ENCODE data around the gene MTF1.

Gene MTF1

DNA sequence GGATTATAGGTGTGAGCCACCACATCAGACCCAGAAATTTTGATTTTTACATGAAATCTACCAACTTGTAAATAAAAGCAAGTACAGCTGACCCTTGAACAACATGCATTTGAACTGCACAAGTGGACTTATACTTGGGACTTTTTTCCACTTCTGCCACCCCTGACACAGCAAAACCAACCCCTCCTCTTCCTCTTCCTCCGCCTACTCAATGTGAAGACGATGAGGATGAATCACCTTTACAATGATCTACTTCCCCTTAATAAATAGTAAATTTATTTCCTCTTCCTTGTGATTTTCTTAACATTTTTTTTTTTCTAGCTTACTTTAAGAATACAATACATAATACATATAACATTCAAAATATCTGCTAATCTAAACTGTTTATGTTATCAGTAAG lies 33.9 kb downstream of the MTF1 start:
- no peak for DNase-seq

DNA sequence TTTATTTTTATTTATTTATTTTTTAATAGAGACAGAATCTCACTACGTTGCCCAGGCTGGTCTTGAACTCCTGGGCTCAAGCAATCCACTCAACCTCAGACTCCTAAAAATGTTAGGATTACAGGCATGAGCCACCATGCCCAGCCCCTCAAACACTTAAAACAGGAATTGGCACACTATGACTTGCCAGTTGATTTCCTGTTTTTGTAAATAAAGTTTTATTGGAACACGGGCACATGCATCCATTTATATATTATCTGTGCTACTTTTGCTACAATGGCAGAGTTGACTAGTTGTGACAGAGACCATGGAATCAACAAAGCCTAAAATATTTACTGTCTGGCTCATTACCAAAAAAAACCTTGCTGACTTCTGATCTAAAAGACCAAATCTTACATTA lies 35.4 kb downstream of the MTF1 start:
- DNase-seq: no peak

DNA sequence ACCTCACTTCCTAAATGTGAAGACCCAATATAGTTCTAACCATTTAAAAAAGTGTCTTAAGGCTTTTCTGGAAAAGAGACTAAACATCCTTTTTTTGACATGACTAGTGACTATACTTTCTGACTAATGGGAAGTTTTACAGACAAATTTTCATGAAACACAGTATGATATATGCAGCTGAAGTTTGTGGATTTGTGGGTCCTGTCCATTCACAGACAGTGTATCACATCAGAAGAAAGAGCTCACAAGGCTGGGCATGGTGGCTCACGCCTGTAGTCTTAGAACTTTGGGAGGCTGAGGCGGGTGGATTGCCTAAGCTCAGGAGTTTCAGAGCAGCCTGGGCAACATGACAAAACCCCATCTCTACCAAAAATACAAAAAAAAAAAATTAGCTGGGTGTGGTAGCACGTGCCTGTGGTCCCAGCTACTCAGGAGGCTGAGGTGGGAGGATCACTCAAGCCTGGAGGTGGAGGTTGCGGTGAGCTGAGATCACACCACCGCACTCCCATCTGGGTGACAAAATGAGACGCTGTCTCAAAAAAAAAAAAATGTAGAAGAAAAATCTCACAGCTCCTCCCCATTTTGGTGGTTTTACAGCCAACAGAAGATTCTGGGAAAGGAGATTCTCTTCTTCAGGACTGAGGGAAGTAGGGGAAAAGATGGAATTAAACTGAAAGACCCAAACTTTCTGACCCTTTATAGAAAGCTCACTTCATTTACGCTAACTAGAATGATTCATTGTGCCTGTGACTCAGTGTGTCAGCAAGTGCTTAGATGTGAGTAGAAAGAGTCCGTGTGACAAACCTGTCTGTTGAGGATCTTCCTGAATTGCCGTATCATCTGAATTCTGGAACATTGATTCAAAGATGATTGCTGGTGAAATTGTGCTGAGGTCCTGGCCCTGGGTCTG lies 36.2 kb downstream of the MTF1 start:
- DNase-seq: no peak

DNA sequence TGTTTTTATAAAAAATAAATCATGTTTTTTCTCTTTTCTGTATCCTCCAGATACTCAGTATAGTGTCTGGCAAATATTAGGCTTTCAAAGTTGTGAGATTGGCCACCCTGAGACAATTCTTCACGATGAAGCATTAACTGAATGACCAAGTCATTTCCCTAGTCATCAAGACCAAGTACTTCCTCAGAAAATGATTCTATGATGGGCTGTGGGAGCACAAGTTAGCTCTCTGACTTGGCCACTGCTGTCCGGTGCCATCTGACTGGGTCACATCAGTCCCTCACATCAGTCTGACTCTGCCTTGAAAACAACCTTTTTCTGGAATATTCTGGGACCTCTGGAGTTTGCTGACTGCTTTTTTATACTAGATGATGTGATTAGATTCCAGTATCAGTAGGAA lies 37.9 kb downstream of the MTF1 start:
- DNase-seq: no peak

DNA sequence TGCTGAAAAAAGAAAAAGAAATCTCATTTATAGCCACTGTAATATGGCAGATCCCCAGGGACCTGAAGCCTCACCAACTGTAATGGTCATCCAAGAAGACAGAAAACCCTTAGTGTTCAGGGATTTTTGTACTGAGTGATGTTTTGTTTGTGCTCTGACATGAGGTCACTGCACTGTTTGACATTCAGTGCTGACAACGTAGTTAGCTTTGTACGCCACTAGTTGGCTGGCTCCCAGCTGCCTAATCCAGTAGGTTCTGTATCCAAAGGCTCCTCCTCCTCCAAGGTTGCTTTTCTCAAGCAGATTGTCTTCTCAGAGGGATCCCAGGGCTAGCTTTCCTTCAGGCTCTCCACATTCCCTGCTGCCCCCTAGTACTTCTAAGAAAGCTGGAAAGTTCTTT lies 41.9 kb downstream of the MTF1 start:
- no peak for DNase-seq

DNA sequence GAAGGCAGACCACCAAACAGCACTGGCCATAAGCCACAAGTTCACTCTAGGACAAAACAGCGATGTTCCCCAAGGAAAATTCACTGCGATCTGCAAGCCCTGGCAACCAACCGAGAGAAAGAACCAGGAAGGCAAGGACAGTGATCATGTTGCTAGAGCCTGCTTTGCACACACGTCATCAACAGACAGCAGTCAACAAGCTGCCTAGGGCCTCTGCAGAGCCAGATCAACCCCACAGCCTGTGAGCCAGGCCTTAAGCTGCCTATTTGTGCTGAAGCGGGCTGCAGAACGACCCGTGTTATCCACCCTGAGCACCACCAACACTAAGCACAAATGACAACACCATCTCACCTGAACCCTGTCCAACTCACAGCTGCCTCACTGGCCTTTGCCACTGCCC lies 45.1 kb downstream of the MTF1 start:
- DNase-seq: no peak

DNA sequence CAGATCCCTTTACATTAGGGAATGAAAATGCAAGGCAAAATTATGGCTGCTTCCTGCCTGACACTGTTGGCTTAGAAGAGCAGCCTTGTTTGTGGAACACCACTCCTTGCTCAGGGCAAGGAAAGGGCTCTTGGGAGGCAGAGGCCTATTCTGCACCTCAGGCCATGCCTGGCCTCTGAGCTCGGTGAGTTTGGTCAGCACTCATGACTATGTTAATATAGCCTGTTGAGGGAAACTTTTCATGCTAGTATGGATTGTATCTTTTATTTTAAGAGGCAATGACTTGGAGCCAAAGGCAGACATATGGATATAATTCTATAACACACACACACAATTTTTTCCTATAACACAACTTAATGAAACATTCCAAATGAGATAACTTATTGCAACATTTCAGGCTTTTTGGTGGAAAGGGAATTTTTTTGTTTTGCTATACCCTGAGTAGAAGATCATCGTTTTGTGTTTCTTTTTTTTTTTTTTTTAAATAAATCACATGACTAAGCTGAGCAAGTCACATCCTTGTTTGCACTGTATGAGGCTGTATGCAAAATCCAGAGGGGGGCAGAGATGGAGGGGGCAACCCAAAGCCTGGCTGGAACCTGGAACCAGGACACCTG lies 45.8 kb downstream of the MTF1 start:
- DNase-seq: no peak

DNA sequence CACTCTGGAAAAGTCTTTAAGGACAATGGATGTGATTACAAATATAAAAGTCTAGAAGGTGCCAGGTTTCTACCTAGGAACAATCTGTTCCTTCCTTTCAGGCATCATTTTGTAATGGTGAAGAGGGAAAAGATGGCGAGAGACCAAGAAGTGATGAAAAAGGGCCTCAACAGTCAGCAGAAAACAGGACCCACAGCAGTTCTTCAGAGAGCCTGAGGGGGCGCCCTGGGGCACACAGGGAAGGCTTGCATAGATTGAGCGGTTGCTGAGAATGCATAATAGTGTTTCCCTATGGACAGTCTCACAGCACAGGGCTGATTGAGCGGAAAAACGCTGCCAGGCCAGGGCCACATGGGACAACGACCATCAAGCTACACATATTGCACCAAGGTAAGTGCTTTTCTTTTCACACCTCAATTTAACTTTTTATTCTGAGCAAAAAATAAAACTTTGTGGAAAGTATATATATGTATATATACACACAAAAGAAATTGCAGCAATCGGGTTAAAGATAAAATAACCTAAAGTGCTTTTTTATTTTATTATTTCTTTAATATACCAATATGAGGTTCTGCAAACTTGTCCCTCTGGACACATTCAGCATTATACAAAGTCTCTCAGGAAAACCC lies 48.3 kb downstream of the MTF1 start:
- DNase-seq: peak; percentile 58

DNA sequence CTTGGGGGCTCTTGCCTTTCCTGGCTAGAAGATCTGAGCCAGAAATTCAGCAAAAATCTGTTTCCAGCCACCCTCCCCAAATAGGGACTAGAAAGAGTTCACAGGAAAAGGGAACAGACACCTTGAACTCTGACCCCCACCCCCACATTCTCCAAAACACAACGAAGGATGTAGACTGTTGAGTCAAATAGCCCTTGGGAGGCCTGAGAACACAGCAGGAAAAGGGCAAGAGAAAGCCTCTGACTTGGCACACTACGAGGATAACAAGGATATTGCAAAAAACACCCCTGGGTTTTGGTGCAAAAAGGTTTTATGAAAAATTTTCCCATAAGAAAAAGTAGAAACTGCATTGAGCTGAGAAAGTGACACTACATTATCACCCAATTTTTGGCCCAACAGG lies 49.5 kb downstream of the MTF1 start:
- no peak for DNase-seq

DNA sequence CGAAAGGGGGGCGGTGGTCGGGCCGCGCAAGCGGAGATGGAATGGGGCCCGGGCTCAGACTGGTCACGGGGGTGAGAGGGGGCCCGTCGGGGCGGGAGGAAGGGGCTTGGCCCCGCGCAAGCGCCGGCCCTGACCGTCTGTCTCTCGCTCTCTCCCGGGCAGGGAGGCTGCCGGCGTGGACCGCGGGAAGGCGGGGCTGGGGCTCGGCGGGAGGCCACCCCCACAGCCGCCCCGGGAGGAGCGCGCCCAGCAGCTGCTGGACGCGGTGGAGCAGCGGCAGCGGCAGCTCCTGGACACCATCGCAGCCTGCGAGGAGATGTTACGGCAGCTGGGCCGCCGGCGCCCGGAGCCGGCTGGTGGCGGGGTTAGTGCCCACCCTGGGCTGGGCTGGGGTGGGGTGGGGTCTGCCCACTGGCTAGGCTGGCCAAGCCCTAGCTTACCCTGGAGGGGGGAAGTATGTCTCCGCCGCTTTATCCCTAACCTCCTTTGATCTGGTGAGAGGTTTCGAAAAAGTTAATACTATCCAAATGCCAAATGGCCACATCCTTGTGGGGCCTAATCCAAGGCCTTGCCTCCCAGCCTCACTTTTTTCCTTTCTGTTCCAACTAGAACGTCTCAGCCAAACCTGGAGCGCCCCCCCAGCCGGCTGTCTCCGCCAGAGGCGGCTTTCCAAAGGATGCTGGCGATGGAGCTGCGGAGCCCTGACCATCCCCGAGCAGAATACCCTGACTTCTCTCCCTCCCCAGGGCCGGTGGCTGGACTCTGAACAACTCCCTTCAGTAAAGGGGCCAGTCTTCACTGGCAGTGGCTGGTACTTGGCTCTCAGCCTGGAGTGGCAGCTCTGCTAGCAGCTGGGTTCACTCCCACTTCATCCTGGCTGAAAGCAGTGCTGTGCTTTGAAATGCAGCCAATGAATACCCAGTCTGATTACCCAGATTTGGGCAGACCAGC lies 50.7 kb downstream of the MTF1 start:
- DNase-seq: peak; percentile 41

DNA sequence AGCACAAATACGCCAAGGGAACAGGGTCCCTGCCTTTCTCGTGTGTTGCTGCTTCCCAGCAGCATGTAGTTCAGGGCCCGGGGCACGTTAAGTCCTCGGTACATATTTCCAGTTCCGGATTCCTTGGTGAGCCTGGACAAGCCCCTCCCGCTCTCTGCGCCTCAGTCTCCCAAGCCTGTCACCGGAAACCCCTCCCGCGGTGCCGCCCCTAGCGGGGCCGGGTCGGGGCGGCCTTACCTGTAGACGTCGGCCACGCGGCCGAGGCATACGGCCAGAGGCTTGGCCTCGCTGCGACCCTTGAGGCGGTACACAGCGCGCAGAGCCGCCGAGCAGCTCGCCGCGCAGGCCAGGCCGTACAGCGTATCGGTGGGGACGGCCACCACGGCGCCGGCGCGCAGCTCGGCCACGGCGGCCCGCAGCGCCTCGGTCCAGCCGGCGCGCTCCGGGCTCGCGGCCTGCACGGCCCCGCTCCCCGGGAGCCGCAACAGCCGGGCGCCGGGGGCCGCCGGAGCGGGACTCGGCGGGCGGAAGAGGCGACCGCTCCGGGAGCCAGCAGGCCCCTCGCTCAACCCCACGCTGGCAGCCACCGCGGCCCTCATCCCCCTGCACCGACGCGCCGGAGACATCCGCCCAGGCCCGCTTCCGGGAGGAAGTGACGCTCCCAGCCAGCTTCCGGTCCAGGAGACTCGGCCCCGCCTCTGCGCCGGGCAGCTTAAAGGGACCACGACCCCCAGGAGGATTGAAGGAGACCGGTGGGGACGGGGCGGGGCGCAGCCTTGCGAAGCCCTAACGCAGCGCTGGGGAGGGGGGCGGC lies 51.6 kb downstream of the MTF1 start, which contains the start of the genes C1orf122 and YRDC:
TSS of gene C1orf122 (plus strand) at position 236 of the 814 bp plus-strand sequence. CDS start 615 bp downstream, outside the sequence.
TSS of gene YRDC (minus strand) at position 654 of the 814 bp plus-strand sequence. CDS start at position 626, 28 bp downstream.
- DNase-seq: peak; percentile 91

DNA sequence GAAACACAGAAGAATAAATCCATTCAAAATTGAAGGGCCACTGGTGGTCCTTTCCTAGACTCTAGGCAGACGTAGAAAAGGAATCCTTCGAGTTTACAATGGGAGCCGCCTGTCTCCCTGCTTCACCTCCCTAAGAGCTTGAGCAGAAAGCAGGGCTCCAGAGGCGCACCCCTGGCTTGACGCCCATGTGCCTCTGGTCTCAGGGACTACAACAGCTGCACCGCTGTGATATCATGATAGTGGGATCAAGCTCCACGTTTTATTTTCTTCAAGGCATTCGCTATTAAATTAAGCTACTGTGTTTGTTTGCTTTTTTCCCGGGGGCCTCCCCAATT lies 52.2 kb downstream of the MTF1 start:
- no peak for DNase-seq

DNA sequence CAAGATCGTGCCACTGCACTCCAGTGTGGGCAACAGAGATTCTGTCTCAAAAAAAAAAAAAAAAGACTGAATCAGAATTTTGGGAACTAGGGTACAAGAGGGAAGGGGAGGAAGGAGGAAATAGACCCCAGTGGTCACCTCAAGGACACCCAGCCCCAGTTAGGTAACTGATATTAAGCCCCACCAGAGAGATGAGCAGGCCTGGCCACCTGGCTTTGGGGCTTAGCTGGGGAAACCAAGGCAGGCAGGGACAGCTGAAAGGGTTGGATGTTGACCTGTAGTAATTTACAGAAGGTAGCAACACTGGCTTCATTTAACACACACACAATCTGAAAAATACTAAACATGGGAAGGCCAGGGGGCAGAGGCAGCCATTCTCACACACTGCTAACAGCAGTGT lies 57.0 kb downstream of the MTF1 start:
- no peak for DNase-seq

DNA sequence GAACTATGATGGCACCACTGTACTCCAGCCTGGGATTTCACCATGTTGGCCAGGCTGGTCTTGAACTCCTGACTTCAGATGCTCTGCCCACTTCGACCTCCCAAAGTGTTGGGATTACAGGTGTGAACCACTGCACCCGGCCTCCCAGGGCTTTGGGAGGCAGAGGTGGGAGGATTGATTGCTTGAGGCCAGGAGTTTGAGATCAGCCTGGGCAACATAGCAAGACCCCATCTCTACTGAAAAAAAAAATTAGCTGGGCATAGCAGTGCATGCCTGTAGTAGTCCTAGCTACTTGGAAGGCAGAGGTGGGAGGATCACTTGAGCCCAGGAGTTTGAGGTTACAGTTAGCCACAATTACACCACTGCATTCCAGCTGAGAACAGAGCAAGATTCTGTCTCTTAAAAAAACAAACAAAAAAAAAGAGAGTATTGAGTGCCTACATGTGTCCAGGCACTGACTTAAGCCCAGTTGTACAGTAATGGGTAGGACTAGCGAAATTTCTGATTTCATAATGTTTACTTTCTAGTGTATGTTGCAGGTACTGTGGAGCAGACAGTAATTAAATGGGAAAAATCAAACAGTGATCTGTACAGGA lies 61.5 kb downstream of the MTF1 start:
- DNase-seq: no peak

DNA sequence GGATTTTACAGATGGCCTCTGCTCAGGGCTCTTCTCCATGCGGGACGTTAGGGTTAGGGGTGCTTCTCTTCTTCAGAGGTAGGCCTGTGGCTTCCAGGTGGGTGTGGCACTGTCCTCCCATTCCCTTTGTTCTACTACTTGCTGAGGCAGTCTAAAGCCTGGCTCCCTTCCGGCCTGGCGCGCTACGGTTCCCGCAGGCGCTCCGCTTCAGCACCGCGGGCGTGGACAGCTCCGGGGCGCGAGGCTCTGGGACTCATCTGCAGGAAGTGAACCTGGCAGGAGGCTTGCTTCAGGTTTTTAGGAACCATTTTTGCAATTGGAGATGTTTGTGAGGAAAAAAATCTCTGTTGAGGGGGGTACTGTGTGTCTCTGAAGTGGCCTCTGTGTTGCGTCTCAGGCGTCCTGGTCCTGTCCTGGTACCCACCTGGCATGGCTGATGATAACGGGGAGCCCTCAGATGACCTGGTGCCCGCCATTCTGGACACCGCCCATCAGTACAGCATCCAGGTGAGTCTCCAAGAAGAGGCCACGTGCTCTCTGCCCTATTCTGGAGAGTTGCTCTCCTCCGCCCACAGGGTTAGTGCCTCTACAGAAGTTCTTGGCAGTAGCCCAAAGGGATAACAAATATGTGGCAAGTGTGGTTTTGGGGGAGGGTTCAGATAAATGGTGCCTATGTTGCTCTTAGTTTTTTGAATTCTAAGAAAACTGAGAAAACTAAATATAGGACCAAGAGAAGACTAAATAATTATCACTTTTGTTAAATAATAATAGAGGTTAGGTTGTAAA lies 63.9 kb downstream of the MTF1 start:
- peak; percentile 41 for DNase-seq

DNA sequence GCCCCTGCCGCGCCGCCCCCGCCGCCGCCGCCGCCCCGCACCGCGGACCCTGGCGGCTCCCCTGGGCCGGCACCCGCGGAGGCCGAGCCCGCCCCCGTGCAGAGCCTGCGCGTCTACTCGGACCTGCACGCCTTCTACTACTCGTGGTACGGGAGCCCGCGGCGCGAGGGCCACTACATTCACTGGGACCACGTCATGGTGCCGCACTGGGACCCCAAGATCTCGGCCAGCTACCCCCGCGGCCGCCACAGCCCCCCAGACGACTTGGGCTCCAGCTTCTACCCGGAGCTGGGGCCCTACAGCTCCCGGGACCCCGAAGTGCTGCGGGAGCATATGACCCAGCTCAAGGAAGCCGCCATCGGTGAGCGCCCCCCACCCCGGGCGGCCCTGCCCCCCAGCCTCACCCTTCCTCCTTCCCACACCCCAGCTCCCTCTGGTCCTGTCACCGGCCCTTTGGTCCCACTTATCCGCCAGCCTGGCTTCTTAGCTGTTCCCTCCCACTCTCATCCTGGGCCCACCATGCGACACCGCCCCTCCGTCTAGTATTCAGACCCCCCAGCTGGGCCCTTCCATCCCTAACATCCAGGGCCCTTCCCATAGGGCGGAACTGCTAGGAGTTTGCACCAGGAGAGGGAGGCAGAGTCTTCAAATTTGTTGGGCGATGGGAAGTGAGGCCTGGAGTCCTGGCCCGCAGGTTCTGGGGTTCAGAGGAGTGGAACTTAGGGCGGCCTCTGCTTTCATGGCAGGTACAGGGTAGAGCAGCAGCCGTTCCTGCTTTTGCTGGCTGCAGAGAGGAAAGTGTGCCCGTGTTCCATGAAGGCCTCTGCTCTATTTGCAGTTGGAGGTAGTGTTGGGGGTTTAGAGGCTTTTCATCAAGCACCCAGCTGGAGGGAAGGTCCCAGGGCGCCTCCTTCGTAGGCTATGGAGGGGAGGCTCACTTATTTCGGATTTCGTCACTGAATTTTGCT lies 64.7 kb downstream of the MTF1 start:
- no peak for DNase-seq

DNA sequence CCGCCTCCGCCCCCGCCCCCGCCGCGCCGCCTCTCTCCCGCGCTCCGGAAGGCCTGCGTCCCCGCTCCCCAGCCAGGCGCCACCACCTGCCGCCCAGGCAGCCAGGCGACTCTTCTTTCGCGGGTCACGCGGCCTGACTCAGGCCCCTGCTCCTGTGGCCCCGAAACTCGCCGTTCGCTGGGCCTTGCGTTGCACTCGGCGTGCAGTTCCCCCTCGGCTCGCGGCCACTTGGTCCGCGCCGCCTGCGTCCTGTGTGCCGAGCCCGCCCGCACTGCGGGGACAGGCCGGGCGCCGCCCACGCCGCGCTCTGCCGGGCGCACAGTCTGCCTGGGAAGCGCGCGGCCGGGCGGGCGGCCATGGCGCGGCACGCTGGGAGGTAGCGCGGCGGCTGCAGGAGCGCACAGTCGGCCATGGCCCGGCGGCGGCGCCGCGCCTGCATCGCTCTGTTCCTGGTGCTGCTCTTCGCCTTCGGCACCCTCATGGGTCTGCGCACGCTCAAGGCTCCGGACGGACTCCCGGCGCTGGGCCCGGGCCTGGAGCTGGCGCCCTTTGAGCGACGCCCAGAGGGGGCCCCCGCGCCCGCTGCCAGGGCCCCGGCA lies 65.5 kb downstream of the MTF1 start, which contains the start of gene MANEAL:
TSS of gene MANEAL (plus strand) at position 75 of the 599 bp plus-strand sequence. CDS start at position 411, 336 bp downstream.
- DNase-seq: peak; percentile 17

DNA sequence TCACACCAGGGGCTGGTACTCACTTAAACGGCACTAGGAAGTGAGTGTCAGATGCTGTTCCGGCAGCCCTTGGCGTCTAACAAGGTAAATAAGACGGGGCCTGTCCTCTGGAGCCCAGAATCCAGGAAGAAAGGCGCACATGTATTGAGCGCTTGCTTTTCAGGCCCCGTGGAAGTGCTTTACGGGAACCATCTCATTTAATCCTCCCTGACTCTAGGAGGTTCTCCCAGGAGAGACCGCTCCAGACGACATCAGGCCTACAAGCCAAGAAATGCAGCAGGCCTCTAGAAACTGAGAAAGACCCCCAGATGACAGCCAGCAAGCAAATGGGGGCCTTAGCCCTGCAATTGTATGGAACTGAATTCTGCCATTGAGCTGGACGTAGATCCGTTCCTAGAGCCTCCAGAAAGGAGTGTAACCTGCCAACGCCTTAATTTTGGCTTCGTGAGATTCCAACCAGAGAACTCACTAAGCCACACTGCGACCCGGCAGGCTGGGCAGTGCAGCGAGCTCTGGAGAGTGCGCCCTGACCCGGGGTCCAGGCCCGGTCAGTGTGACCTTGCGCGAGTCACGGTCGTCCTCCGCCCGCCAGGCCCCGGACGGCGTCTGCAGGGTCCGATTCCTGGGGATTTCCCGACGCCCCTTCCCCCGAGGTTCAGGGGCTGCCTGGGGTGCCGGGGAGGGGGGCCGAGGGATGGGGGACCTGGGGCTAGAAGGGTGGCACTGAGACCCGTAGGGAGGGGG lies 66.3 kb downstream of the MTF1 start:
- no peak for DNase-seq

All from stimulated activated CD4-positive, alpha-beta T cell treated with anti-CD3 and anti-CD28 coated beads, Interleukin-12 subunit alpha, Interleukin-12 subunit beta, amount 100 ng/mL, for 4 hours (primary cell).